Activated T-cell treated with anti-CD3 and anti-CD28 coated beads for 48 hours (primary cell): ENCODE data around the gene BOLA2B.
"Not testable (repeated sequence)": the region's sequence is repeated elsewhere in the genome, so short reads cannot be mapped to it uniquely, and the experiment has no call there.

Experiments
- DNase-seq: peaks from one replicate; pipeline ENCODE4 v3.0.0-alpha.2; 2020; ENCODE audit warnings: low read depth

BOLA2B gene

DNA sequence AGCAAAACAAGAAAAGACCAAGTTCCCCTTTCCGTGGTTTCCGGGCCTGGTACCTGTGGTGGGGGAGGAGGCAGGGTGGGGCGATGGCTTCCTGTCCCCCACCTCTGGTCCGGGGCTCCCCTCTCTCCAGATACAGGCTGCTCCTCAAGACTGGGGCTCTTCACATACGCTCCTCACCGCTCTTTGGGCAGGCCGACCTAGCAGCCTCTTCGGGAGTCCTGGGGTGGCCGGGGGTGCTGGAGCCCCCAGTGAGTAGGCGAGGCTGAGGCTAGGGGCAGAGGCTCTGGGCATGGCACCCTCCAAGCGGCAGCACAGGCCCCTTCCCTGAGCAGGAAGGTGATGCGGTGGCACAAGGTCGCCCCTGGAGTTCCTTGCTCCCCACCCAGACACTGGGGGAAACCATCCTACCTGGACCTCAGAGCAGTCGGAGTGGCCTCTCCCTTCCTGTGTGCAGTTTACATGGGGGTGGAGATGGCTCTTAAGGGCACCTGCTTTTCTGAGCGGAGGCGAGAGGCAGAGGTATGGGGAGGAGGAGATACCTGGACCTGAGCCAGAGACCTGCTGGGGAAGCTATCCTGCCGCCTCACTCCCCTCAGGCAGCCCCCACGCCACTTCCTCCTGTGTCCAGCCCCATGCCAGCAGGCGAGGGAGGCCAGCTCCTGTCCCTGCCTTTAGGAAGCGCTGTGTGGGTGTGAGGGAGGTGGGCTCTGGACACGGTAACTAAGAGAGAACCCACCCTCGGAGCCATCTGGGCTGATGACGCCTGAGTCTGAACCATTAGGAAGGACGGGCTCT is 9.2 kb downstream of the BOLA2B start:
- peak; percentile 63 for DNase-seq

DNA sequence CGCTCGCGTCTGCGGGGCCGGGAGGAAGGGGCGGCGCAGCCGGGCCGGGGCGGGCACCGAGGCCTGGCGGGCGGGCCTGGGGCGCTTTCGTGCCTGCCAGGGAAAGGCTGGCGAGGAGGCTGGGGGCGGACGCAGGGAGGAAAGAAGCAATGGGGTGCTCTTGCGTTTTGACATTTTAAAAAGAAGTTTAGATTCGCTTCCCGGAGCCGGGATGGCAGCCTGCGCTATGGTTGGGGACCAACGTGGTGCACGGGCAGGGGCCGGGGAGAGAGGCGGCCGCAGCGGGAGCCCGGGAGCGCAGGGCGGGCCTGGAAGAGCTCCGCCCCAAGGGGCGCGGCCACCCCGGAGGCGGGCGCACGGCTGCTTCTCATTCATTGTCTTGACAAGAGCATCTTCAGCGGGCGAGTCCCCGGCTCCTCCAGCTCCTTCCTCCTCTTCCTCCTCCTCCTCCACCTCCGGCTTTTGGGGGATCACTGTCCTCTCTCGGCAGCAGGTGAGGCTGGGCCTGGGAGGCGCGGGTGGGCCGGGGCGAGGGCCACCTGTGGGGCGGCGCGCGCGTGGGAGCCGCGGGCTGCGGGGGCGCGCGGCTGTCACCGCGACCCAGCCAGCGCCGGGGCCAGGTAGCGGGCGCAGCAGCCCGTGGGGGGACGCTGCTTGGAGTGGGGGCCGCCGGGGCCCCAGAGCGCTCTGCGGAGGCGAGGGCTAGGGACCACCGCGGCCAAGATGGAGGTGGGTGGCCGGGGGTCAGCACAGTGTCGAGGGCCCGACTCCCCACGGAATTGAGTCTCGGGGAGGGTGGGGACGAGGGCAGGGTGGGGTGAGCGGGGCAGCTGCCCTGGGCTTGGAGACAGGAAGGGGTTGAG is 10.0 kb downstream of the BOLA2B start, which contains the start of gene CORO1A:
Gene CORO1A (plus strand): TSS at position 370 of the 863 bp plus-strand sequence. CDS start 1,608 bp downstream, outside the sequence.
- DNase-seq, result peak; percentile 88

DNA sequence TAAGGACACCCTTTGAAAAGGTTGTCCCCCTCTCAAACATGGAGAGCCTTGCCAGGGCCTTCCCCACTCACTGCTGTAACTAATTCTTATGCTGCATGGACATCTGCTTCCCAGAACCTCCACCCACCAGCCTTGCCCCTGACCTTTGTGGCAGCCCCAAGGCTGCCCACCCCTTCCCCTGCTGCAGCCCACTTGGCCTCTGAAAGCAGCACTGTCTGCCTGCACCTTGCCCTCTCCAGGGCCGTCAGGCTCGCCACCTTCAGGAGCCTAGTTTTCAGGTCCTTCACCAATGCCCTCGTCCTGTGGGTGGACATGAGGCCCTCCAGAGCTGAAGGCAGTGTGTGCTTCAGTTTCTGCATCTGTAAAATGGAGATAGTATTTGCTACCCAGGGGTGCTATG is 12.7 kb downstream of the BOLA2B start:
- no peak for DNase-seq

DNA sequence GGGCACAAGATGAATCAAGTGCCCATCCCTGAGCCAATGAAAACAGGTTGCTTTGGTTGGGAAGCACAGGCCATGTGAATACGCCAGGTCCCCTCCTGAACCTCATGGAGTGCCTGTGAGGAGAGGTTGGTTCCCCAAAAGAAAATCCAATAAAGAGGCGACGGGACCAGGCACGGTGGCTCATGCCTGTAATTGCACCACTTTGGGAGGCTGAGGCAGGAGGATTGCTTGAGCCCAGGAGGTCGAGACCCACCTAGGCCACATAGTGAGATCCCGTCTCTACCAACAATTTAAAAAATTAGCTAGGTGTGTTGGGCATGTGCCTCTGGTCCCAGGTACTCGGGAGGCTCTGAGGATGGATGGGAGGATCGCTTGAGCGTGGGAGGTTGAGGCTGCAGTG is 13.5 kb downstream of the BOLA2B start:
- no peak for DNase-seq

DNA sequence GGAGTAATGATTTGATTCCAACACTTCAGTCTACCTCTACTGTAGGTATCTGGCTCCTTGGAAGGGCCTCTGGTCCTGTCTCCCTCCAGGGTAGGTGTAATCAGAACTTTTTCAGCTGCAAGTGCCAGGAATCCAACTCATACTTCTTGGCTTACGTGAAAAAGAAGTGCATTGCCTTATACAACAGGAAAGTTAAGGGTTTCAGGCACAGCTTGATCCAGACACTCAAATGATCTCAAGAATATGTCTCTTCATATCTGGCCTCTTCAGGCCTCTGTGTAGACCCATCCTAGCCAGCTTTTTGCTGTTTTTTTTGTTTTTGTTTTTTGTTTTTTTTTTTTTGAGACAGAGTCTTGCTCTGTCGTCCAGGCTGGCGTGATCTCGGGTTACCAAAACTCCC is 14.3 kb downstream of the BOLA2B start:
- no peak for DNase-seq

DNA sequence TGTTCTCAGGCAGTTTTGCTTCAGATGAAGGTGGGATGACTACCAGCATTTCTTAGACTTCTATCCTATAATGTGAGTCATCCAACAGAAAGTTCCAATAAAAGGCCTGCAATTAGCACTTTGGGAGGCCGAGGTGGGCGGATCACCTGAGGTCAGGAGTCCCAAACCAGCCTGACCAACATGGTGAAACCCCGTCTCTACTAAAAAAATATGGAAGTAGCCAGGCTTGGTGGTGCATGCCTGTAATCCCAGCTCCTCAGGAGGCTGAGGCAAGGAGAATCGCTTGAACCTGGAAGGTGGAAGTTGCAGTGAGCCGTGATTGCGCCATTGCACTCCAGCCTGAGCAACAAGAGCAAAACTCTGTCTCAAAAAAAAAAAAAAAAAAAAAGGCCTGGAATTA is 16.6 kb downstream of the BOLA2B start:
- not testable (repeated sequence) for DNase-seq

DNA sequence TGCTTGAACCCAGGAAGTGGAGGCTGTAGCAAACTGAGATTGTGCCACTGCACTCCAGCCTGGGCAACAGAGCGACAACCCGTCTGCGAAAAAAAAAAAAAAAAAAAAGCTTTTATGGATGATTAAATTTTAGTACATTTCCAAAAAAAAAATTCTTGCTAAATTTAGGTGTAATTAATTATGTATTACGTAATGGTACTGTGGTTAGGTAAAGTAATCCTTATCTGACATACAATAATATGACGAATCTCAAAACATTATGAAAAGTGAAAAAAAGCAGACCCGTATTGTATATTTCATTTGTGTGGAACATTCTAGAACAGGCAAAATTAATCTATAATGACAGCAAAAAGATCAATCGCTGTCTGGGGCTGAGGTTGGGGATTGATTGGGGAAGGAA is 20.4 kb downstream of the BOLA2B start:
- no peak for DNase-seq

DNA sequence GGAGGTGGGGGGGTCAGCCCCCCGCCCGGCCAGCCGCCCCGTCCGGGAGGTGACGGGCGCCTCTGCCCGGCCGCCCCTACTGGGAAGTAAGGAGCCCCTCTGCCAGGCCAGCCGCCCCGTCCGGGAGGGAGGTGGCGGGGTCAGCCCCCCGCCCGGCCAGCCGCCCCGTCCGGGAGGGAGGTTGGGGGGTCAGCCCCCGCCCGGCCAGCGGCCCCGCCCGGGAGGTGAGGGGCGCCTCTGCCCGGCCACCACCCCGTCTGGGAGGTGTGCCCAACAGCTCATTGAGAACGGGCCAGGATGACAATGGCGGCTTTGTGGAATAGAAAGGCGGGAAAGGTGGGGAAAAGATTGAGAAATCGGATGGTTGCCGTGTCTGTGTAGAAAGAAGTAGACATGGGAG is 23.3 kb downstream of the BOLA2B start:
- not testable (repeated sequence) for DNase-seq

DNA sequence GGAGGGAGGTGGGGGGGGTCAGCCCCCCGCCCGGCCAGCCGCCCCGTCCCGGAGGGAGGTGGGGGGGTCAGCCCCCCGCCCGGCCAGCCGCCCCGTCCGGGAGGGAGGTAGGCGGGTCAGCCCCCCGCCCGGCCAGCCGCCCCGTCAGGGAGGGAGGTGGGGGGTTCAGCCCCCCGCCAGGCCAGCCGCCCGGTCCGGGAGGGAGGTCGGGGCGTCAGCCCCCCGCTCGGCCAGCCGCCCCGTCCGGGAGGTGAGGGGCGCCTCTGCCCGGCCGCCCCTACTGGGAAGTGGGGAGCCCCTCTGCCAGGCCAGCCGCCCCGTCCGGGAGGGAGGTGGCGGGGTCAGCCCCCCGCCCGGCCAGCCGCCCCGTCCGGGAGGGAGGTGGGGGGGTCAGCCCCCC is 24.1 kb downstream of the BOLA2B start:
- not testable (repeated sequence) for DNase-seq

DNA sequence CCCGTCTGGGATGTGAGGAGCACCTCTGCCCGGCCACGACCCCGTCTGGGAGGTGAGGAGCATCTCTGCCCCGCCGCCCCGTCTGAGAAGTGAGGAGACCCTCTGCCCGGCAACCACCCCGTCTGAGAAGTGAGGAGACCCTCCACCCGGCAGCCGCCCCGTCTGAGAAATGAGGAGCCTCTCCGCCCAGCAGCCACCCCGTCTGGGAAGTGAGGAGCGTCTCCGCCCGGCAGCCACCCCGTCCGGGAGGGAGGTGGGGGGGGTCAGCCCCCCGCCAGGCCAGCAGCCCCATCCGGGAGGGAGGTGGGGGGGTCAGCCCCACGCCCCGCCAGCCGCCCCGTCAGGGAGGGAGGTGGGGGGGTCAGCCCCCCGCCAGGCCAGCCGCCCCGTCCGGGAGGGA is 24.7 kb downstream of the BOLA2B start:
- DNase-seq, result not testable (repeated sequence)

DNA sequence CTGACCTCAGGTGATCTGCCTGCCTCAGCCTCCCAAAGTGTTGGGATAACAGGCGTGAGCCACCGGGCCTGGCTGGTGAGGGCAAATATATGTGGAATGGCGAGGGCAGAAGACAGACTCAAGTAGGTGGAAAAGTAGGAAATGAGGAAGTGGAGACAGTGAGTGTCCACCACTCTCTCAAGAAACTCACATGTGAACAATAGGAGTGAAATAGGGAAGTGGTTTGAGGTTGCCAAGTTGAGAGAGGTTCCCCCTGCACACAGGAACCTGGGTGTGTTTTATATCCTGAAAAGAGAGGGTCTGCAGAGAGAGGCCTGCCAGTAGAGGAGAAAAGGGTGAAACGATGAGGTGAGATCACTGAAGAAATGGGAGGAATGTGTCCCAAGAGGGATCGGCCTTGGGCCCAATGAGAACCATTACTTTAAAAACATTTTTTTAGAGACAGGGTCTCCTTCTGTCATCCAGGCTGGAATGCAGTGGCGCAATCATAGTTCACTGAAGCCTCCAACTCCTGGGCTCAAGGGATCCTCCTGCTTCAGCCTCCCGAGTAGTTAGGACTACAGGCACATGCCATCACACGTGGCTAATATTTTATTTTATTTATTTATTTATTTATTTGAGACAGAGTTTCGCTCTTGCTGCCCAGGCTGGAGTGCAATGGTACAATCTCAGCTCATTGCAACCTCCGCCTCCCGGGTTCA is 27.1 kb downstream of the BOLA2B start:
- no peak for DNase-seq

DNA sequence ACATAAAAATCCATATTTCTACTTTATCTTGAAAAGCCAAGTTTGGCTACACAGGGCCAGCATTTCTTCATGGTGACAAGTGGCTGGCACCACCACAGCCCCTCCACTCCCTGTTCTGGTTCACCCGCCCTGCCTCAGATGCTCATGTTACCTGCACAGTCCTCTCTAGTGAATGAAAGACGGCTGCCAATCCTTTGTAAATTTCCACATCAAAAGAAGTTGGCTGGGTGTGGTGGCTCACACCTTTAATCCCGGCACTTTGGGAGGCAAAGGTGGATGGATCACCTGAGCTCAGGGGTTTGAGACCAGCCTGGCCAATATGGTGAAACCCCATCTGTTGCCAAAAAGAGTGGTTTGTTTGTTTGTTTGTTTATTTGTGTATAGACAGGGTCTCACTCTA is 29.9 kb downstream of the BOLA2B start:
- no peak for DNase-seq

DNA sequence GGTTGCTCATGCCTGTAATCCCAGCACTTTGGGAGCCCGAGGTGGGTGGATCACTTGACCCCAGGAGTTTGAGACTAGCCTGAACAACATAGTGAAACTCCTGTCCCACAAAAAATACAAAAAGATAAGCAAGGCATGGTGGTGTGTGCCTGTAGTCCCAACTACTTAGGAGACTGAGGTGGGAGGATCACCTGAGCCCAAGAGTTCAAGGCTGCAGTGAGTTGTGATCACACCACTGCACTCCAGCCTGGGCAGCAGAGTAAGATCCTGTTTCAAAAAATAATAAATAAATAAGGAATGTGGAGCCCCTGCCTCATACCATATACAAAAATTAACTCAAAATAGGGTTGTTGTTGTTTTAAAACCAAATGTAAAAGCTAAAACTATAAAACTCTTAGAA is 36.3 kb downstream of the BOLA2B start:
- no peak for DNase-seq

DNA sequence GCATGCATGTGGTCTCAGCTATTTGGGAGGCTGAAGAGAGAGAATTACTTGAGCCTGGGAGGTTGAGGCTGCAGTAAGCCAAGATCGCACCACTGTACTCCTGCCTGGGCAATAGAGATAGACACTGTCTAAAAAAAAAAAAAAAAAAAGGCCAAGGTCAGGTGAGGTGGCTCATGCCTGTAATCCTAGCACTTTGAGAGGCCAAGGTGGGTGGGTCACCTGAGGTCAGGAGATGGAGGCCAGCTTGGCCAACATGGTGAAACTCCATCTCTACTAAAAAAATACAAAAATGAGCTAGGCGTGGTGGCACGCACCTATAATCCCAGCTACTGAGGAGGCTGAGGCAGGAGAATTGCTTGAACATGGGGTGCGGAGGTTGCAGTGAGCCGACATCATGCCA is 38.3 kb downstream of the BOLA2B start:
- DNase-seq, result no peak

DNA sequence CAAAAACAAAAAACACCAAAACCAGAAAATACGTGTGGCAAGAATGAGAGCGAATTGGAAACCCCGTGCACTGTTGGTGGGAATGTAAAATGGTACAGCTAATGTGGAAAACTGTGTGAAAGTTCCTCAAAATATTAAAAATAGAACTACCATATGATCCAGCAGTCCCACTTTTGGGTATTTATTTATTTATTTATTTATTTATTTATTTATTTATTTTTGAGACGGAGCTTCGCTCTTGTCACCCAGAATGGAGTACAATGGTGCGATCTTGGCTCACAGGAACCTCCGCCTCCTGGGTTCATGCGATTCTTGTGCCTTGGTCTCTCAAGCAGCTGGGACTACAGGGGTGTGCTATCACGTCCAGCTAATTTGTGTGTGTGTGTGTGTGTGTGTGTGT is 40.9 kb downstream of the BOLA2B start:
- DNase-seq, result no peak

DNA sequence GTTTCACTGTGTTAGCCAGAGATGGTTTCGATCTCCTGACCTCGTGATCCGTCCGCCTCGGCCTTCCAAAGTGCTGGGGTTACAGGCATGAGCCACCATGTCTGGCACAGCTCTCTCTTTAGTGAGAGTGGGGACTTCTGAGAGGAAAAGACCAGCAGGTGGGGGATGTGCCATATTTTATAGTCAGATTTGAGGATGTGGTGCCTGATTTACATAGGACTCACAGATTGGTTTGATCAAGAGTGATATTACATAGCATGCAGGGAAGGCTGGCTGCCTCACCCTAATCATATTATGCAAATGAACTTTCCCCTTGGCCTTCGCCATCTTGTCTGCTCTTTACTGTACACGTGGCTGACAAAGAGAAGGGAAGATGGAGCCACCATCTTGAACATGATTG is 42.4 kb downstream of the BOLA2B start:
- no peak for DNase-seq

DNA sequence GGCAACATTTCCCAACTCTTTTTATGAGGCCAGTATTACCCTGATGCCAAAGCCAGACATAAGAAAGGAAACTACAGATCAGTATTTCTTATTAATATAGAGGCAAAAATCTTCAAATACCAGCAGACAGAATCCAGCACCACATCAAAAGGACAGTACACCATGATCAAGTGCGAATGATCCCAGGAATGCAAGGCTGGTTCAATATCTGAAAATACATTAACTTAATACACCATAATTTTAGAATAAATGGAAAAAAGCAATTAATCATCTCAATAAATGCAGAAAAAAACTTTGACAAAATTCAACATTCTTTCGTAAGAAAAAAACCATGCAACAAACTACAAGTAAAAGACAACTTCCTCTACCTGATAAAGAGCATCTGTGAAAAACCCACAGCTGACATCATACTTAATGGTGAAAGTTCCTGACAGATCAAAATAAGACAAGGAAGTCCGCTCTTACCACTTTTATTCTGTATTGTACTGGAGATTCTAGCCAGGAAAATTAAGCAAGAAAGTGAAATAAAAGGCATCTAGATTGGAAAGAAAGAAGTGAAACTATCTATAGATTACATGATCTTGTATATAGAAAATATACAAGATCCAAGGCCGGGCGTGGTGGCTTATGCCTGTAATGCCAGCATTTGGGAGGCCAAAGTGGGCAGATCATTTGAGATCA is 44.1 kb downstream of the BOLA2B start:
- DNase-seq, result no peak

DNA sequence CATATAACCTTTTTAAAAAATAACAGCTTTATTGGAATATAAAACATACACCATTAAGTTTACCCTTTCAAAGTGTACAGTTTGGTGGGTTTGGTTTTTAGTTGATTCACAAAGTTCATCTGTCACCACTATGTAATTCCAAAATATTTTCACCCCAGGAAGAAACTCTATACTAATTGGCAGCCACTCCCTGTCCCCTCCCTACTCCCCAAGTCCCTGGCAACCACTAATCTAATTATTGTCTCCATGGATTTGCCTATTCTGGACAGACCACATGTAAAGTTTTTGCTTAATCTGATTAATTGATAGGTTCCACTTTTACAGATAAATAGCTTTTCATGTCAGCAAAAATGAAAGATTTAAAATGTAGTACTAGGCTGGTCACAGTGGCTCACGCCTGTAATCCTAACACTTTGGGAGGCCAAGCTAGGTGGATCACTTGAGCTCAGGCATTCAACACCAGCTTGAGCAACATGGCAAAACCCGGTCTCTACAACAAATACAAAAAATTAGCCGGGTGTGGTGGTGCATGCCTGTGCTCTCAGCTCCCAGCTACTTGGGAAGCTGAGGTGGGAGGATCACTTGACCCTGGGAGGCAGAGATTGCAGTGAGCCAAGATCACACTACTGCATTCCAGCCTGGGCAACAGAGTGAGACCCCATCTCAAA is 45.5 kb downstream of the BOLA2B start:
- no peak for DNase-seq

DNA sequence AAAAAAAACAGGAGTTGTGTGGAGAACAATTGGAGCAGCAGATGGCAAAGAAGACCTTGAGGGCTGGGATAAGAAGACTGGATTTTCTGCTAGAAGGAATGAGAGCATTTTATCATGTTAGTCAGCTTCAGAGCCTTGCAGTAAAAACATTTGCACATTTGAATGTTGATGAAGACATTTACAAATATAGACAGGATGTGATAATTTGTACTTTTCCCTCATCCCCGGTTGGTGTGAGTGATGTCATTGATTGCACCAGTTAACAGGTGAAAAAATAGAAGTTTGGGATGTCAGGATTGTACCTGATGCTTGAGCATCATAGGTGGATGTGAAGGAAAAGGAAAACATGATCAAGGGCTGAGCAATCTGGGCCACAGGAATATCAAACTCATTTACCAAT is 47.8 kb downstream of the BOLA2B start:
- no peak for DNase-seq

DNA sequence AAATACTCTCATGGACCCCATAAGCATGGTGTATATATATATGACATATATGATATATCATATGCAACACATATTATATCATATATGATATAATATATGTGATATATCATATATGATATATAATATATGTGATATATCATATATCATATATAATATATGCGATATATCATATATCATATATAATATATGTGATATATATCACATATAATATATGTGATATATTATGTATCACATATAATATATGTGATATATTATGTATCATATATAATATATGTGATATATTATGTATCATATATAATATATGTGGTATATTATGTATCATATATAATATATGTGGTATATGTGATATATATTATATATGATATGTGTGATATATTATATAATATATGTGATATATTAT is 48.5 kb downstream of the BOLA2B start:
- DNase-seq, result no peak

DNA sequence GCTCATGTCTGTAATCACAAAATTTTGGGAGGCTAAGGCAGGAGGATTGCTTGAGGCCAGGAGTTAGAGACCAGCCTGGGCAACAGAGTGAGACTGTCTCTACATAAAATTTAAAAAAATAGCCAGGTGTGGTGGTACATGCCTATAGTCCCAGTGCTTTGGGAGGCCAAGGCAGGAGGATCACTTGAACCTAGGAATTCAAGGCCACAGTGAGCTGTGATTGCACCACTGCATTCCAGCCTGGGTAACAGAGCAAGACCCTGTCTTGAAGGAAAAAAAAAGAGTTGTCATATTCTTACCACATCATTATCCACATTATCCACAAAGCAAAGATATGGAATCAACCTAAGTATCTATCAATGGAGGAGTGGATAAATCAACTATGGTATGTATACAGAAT is 49.4 kb downstream of the BOLA2B start:
- DNase-seq, result no peak

DNA sequence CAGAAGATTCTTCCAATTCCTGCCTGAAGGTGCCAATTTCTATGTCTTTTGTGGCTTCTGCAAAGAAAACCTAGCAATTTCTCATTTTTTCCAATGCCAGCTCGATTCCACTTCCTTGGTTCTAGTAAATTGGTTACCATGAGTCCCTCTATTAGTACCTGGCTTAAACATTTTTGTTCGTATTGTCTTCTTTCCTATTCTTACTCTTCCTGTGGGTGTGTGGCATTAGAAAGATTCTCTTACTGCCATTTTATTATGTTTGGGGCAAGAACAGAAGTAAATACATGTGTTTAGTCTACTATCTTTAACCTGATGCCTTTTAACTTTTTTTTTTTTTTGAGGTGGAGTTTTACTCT is 50.1 kb downstream of the BOLA2B start:
- no peak for DNase-seq
